Measurements from ENCODE around the gene CABP4. TPM values are rescaled to one million over a fixed set of nuclear protein-coding genes. Genes with fewer than 3 reads are reported as not detected.

CABP4 gene
- total and polyA plus RNA-seq, 10 of the 15 experiments (the other 5 are each of a cell fraction or from before 2014, with no cell fraction given) = 0.04 to 0.41 (median 0.14) TPM; not detected in 2

GRCh38 chr11:67507864-67508485 is 52.8 kb downstream of the CABP4 start, which contains the start of gene CDK2AP2 (continued):
- TF ChIP-seq E2F4 (IDR thresholded peaks at IDR 0.05; ENCODE audit: low read depth, low read length) (peak; percentile 92), ASH2L (IDR thresholded peaks at IDR 0.05; ENCODE audit: borderline replicate concordance, low read depth) (no peak), RUNX3 (IDR thresholded peaks at IDR 0.05; ENCODE audit: low read length) (no peak), TAF1 (IDR thresholded peaks at IDR 0.05; ENCODE audit: borderline replicate concordance, low read depth, low read length) (0 out of 2 replicates have a peak, but pooled peaks have one; percentile 18), HSF1 (IDR thresholded peaks at IDR 0.05; ENCODE audit: low read depth, low read length) (no peak), KAT2A (conservative IDR thresholded peaks at IDR 0.05; ENCODE audit: control insufficient read depth, low read depth, low read length) (no peak), IRF4 (IDR thresholded peaks at IDR 0.05; ENCODE audit: low read depth, low read length) (no peak), CEBPZ (IDR thresholded peaks at IDR 0.05; ENCODE audit: low read depth, low read length) (peak; percentile 86), IKZF1 (conservative IDR thresholded peaks at IDR 0.05) (no peak), RELB (IDR thresholded peaks at IDR 0.05; ENCODE audit: low read depth) (no peak; the same call in 1 of the 2 replicates), SPI1 (IDR thresholded peaks at IDR 0.05; ENCODE audit: borderline replicate concordance, insufficient read depth, low read depth, low read length) (no peak), PRDM15 (CRISPR knock-in tag; IDR thresholded peaks at IDR 0.05) (no peak), EP300 (IDR thresholded peaks at IDR 0.05; ENCODE audit: borderline replicate concordance in 1 of 2, control insufficient read depth in 1 of 2, low read depth in 2 of 2, low read length in 2 of 2) (no peak), BCL11A (IDR thresholded peaks at IDR 0.05; ENCODE audit: low read depth, low read length) (no peak), DPF2 (IDR thresholded peaks at IDR 0.05) (peak; percentile 97), RELA (IDR thresholded peaks at IDR 0.05; ENCODE audit: borderline replicate concordance, partially characterized antibody) (no peak), NR2C1 (IDR thresholded peaks at IDR 0.05) (no peak), MTA2 (IDR thresholded peaks at IDR 0.05; ENCODE audit: low read depth) (no peak)

All from GM12878 (cell line).